Testis (tissue), 2 donors: ENCODE results near the gene ACVR2B.

Experiments used
- CTCF ChIP-seq, 3 experiments: fragments of 450-650 bp in 2 of 3; fragments of 200-600 bp in 1 of 3; sonication (generic) in 1 of 3; IDR thresholded peaks; one replicate each; pipeline ENCODE4 v1.5.1; 2016 to 2019; ENCODE audit warnings: antibody characterized with exemption in 3 of 3, mild to moderate bottlenecking in 2 of 3, moderate library complexity in 1 of 3
- POLR2A ChIP-seq: fragments of 450-650 bp; IDR thresholded peaks from one replicate; pipeline ENCODE4 v1.6.1; 2017; ENCODE audit warnings: antibody characterized with exemption, mild to moderate bottlenecking, moderate library complexity

DNA sequence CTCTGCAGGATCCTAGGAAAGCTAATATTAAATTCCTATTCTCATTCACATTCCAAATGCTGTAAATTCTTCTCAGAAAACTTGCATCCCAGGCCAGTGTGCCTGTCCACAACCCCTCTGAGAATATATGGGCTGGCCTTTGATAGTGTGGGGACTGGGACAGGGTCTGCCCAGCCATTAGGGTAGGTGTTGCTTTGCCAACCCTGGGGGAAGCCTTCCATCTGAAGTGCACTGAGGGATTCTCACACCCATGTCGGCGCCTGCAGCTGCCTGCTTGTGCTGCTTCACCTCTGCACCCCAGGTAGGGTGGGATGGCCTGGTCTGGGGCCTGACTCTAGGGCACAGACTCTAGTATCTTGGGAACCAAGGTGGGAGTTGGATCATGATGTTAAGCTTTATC, 27.2 kb downstream of the ACVR2B start:
- no peak for TF ChIP-seq CTCF (IDR thresholded peaks at IDR 0.05)
- no peak for TF ChIP-seq POLR2A
